Activated CD4-positive, alpha-beta T cell treated with anti-CD3 and anti-CD28 coated beads, Interleukin-2, amount 50 U/mL, for 1 hour (primary cell): ENCODE measurements around the gene HDAC4.

Experiments used
- DNase-seq: peaks from one replicate; pipeline ENCODE4 v3.0.0-alpha.2; 2020

Gene HDAC4

GRCh38 chr2:239068411-239068810 is 332.4 kb downstream of the HDAC4 start:
- no peak for DNase-seq

DNA sequence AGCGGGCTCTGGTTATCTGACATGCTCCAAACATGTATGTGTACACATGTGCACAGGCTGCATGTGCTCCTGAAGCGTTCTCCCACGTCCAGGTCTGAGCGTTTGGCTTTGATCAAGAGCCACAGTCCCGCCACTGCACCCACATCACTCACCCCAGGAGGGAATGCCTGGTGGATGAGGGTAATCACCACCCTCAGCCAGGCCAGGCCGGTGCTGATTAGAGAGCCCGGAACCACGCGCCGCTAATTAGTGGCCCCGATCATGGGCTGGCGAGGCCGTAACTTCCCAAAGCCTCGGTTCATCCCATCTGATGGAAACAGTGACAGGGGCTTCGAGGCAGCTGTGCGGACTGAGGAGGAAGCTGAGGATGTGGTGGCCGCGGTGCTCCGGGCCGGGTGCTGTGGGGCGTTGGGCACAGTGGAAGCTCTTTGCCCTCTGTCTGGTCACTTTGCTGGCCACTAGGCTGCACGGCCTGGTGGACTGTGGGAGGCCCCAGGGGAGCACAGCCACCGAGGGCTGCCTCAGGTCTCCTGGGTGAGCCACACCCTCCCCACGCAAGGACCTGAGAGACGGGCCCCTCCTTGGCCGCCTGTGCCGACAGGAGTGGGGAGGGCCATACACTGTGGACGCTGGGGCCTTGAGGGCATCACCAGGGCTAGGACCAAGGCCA is 333.5 kb downstream of the HDAC4 start:
- DNase-seq: no peak

DNA sequence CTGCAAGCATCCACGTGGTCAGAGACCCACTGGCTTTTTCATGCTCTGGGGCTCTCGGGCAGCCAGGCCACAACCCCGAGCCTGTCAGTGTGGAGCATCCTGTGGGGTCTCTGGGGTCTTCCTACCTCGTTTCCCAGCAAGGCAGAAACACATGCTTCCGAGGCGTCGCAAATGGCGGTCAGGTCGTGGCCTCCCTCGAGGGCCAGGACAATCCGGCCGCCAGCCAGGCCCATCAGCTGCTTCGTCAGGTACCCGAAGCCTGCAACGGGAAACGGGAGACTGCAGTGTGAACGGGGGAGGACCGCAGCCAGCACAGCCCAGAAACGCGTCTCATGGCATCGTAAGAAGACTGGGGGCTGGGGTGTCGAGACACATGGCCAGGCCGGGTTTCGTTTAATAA is 334.2 kb downstream of the HDAC4 start:
- DNase-seq: no peak

DNA sequence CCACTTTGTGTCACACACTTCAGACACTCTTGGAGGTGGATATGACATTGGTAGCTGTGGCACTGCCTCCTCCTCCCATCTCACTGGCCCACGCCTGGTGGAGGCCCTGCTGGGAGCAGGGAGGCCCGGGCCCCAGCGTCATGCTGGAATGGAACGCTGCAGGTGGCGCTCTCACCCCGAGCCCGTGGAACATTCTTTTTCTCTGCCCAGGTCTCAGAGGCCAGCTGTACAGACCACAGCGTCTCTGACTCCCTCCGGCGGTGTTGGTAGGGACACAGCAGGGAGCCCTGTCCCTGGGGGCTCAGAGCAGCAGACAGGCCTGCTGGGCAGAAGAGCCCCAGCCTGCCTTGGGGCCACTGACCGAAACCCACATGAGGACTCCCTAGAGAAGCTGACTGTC is 334.9 kb downstream of the HDAC4 start:
- no peak for DNase-seq

DNA sequence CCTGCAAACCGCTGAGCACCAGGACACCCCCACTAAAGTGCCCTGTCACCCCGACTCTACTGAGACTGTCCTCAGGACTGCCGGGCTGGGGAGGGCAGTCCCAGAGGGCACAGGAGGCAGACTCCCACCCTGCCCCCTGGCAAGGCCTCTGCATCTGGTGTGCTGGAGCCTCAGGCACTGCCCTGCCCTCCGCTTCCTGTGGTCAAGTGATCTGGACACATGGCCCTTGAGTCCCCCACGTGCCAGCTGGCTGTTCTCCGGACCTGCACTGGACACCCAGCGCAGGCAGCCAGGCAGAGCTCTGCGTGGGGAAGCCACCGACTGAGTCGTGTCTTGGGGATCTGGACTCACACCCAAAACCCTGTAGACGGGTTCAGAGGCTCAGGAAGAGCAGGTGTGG is 335.3 kb downstream of the HDAC4 start:
- DNase-seq: no peak

DNA sequence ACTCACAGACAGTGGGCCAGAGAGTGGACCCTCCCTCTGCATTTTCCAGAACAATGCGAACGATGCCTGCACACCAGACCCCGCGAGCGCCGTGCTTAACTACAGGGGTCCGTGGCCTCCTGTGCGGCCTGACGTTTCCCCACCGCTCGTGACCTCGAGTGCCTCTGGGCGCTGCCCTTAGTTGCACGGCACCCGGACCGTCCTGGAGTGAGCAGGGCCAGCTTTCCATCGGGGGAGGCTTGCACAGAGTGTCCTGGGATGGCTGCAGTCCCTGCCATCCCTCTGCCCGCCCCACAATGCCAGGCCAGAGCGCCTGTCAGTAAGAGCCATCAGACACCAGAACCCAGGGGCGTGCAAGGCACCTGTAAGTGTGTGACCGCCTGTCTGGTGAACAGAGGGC is 335.9 kb downstream of the HDAC4 start:
- no peak for DNase-seq

- DNase-seq: no peak
These were observed 336.6 kb downstream of the HDAC4 start for GRCh38 chr2:239064253-239064652.

GRCh38 chr2:239062743-239063142 is 338.1 kb downstream of the HDAC4 start:
- no peak for DNase-seq

DNA sequence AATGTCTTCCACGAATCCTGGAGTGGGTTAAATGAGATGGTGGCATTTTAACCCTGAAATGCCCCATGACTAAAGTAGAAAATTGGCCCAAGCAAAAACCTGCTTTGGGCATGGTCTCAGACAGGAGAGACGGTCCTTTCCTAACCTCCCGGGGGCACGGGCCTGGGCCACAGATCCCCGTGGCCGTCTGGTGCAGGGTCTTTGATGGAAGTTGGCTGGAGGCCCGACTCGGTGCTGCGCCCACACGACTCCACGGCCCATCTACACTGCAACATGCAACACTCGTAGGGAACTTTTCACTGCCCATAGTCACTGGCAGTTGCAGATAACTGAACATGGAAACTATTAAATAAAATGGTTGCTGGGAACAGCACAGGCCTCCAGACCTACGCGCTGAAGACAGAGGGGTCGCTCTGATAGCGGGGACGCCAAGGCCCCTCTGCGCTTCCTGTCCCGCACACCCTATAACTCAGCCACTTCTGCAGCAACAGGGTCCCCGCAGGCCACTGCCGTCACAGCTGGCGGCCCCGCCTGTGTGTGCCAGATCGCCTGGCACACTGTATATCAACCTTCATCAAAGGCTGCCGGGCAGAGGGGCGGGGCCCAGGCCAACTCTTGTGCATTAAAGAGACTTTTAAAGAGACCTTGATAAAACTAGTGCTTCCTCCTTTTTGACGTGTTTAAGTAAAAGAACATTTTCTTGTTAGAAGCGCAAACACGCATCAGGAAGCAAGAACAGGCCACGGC is 338.8 kb downstream of the HDAC4 start:
- no peak for DNase-seq

DNA sequence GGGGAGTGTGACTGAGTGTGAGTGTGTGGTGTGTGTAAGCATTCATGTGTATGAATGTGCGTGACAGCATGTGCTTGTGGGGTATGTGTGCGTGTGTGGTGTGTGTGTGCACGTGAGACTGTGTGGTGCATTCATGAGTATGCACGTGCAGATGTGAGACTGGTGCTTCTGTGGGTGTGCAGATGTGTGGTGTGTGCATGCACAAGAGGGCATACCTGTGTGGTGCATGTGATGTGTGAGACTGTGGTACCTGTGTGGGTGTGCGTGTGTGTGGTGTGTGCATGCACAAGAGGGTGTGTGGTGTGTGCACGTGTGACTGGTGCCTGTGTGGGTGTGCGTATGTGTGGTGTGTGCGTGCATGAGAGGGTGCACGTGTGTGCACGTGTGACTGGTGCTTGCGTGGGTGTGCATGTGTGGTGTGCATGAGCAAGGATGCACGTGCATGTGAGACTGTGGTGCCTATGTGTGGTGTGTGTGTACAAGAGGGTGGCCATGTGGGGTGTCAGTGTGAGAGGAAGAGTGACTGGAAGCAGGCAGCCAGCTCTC is 339.6 kb downstream of the HDAC4 start:
- no peak for DNase-seq

- no peak for DNase-seq
These were observed 340.1 kb downstream of the HDAC4 start for GRCh38 chr2:239060676-239061075.

DNA sequence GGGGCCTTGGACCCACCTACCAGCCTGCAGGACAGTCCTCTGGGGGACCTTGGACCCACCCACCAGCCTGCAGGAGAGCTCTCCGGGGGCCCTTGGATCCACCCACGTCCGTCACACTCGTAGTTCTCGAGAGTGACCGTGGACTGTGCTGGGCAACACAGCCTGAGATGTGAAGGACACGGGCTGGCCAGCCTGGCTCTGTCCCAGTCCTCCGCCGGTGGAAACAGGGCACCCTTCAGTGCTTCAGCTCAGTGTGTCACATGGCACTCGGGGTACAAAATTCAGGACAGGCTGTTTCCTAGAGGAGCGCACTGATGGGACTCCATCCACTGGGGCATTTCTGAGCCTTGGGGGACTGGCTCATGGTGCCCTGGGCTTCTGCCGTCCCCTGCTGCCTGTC is 341.0 kb downstream of the HDAC4 start:
- DNase-seq: no peak

- no peak for DNase-seq
These were observed 342.1 kb downstream of the HDAC4 start for GRCh38 chr2:239058766-239059165.

GRCh38 chr2:239057533-239057932 is 343.3 kb downstream of the HDAC4 start:
- DNase-seq: no peak

- no peak for DNase-seq
These were observed 344.2 kb downstream of the HDAC4 start for GRCh38 chr2:239056611-239057010.

DNA sequence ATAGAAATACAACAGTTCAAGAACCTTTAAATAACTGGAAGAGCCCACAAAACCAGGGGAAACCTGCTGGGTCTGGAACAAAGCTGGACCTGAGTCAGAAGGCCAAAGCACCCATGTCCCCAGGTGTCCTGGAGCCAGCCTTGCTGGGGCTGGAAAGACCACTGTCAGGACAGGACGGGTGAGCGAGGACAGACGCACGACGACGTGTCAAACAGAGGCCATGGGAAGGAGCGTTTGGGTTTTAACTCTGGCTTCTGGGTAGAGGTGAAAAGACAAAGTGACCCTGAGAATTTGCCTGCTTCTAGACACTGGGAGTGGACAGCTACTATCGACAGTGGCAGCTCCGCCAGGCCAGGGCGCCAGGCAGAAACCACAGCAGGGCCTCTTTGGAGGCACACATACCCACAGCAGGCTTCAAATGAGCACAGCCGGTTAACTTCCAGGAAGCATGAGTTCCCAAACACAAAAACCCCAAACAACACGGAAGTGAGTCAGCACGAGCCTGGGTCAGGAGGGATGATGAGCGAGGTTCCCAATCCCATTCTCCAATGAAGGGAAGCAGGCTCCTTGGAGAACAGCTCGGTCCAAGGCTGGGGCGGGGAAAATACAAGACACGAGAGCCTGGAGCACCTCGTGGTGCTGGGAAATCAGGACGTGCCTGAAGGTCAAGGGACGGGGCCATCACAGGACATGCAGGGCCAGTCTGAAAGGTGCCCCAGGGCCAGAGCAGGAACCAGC is 344.9 kb downstream of the HDAC4 start:
- DNase-seq: no peak

GRCh38 chr2:239054921-239055320 is 345.9 kb downstream of the HDAC4 start:
- DNase-seq: no peak

DNA sequence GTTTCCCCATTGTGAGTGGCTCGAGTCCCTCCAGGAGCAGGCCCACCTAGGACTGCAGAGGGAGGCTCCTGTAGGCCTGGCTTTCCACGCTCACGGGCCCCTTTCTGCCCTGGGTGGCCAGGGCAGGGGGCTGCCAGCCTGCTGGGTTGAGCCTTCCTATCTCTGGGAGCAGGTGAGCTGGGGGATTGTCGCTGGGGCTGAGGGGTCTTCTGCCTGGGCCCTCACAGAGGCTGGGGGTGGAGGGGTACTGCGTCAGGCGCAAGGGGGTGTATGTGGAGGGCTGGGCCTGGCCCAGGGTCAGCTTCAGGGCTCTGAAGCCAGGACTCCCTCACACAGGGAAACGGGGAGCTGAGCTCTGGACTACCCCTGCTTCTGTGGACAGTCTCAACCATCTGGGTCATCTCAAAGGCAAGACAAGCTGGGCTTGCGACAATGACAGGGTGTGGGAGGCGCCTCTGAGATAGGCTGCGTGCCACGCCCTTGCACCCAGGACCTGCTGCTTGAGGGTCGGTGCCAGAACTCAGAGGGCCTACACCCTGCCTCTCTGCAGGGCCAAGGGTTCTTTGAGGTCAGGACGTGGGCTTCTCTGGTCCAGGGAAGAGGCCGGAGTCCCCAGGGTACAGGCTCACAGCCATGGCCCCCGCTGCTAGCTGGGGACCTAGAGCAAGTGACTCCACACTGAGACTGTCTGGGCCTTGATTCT is 346.9 kb downstream of the HDAC4 start:
- DNase-seq: no peak

- DNase-seq: no peak
These were observed 347.8 kb downstream of the HDAC4 start for GRCh38 chr2:239052798-239053665.

- DNase-seq: no peak
These were observed 348.9 kb downstream of the HDAC4 start for GRCh38 chr2:239051891-239052445.

GRCh38 chr2:239050252-239050649 is 350.6 kb downstream of the HDAC4 start:
- DNase-seq: no peak
